T-helper 1 cell treated with Interleukin-12 subunit alpha and Interleukin-12 subunit beta and Interleukin-4 antibody, amounts not matched to agents 30 ng/mL and 1 ng/mL, for 36 hours (primary cell): ENCODE data around the gene GPER1. TPM values are rescaled to one million over a fixed set of nuclear protein-coding genes. Genes with fewer than 3 reads are reported as not detected.
"Not testable (repeated sequence)": the region's sequence is repeated elsewhere in the genome, so short reads cannot be mapped to it uniquely, and the experiment has no call there.

Experiments used
- intact Hi-C: fragments of 100-400 bp; cut with micrococcal nuclease; formaldehyde crosslinking; loops from one replicate; pipeline ENCODE4 v1.15.1; 2024
- total RNA-seq: library from RNA; stranded (reverse); gene quantifications from 2 replicates; pipeline ENCODE4 v1.2.3, GENCODE V29; 2022

Gene GPER1
- total RNA-seq, 1 donor from 2014 or later: not detected

- intact Hi-C loops: not testable (repeated sequence)
Measured at GRCh38 chr7:1115171-1116045, 27.5 kb downstream of the GPER1 start.

DNA sequence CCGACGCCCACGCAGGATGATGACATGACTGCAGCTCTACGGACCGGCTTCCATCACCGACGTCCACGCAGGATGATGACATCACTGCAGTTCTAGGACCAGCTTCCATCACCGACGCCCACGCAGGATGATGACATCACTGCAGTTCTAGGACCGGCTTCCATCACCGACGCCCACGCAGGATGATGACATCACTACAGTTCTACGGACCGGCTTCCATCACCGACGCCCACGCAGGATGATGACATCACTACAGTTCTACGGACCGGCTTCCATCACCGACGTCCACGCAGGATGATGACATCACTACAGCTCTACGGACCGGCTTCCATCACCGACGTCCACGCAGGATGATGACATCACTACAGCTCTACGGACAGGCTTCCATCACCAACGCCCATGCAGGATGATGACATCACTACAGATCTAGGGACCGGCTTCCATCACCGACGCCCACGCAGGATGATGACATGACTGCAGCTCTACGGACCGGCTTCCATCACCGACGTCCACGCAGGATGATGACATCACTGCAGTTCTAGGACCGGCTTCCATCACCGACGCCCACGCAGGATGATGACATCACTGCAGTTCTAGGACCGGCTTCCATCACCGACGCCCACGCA lies 28.6 kb downstream of the GPER1 start:
- intact Hi-C loops: not testable (repeated sequence)

DNA sequence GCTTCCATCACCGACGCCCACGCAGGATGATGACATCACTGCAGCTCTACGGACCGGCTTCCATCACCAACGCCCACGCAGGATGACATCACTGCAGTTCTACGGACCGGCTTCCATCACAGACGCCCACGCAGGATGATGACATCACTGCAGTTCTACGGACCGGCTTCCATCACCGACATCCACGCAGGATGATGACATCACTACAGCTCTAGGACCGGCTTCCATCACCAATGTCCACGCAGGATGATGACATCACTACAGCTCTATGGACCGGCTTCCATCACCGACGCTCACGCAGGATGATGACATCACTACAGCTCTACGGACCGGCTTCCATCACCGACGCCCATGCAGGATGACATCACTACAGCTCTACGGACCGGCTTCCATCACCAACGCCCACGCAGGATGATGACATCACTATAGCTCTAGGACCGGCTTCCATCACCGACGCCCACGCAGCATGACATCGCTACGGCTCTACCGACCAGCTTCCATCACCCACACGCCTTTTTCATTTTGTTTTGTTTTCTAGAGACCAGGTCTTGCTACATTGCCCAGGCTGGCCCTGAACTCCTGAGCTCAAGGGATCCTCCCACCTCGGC lies 29.5 kb downstream of the GPER1 start:
- intact Hi-C loops: no loop called here

- intact Hi-C loops: no loop called here
Measured at GRCh38 chr7:1119201-1119600, 31.3 kb downstream of the GPER1 start.

DNA sequence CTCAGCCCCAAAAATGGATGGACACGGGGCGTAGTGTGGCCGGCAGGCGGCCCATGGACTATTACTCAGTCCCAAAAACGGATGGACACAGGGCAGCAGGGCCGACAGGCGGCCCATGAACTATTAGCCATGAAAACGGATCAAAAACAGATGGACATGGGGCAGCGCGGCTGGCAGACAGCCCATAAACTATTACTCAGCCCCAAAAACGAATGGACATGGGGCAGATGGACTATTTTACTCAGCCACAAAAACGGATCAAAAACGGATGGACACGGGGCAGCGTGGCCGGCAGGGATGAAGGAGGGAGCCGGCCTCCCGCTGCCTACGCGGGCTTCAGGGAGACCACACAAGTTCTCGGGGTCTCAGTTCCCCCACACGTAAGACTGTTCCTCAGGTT lies 32.9 kb downstream of the GPER1 start:
- intact Hi-C loops: no loop called here

GRCh38 chr7:1121476-1121875 lies 33.6 kb downstream of the GPER1 start:
- intact Hi-C loops: no loop called here

DNA sequence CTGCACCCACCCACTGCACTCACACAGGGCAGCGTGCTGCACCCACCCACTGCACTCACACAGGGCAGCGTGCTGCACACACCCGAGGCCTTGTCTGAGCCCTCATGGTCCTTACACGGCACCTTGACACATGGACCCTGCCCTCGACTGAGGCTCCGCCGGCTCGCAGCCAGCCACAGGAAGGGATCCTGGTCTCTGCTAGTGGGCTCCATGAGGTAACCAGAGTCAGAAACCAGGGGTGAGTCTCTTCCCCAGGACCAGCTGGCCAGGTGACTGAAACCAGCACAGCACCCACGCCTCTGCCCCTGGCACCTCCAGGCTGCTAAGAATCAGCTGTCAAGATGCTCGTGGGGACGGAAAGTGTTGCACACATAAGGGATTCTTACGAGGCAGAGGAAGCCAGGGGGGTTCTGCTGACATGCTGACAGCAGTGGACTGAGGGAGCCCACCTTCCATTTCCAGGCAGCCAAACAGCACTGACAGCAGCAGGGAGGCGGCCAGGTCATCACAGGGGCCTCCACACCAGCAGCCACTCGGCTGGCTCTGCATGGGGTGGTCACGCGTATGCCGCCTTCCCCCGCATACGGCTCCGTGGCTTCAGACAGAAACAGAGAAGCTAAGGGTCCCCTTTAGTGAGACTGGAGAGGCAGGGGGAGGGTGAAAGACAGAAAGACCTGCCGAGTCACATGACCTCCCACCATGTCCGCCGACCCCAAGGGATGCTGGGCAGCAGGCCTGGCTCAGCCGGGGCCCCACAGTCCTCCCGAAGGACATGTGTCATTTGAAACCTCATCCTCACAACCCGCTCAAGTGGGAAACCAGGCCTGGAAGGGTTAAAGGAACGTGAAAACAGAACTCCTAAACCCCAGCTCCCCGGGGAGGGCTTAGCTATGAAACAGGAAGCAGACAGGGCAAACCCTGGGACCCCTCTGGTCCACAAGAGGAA lies 34.2 kb downstream of the GPER1 start:
- intact Hi-C loops: loop anchor here (1.0 kb wide), 1 partner anchor 15 kb away; no protein-coding TSS in a partner anchor

DNA sequence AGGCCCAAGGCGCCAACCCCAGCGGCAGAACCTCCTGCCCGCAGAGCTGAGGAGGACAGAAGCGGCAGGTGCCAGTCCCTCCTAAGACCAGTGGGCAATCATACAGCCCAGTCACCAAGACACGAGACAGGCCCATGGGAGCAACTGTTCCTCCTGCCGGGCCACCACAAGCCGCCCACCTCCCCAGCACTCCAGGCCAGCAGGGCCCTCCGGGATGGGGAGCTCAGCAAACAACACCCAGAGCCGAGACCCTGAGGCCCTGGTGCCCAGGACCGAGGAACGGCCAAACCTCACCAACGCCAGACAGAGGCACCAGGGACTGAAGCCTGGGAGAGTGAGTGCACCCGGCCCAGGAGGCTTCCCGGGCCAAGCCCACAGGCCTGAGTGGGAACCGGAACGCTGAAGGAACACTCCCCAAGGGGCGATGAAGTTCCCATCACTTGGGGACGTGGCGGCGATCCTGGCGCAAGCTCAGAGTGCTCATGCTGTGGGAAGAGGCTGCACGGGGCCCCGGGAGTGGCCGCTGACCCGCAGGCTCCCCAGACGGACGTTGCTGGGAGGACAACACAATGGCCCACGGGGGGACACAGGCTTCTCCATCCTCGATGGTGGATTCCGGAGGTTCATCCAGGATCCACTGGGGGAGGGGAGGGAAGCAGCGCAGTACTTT lies 35.1 kb downstream of the GPER1 start:
- intact Hi-C loops: loop anchor here (1.0 kb wide), 1 partner anchor 16 kb away; no protein-coding TSS in a partner anchor

- intact Hi-C loops: no loop called here
Measured at GRCh38 chr7:1123715-1124114, 35.8 kb downstream of the GPER1 start.

DNA sequence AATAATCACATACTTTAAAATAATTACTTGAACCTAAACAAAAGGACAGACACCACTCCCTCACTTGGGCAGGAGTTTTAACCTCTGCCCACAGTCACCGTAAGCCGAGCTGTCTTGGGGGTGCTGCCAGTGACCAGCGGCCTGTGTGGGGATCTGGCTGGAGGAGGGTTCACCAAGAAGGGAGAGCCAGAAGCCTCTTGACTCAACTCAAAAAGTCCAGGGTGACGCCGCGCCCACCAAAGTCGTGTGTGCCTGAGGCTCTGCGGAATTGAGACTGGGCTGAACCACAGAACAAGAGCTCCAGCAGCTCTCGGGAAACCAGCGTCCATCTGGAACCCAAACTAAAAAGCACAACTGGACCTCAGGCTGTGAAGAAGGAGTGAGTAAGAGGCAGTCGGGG lies 36.3 kb downstream of the GPER1 start:
- intact Hi-C loops: no loop called here

- intact Hi-C loops: no loop called here
Measured at GRCh38 chr7:1124816-1125602, 37.1 kb downstream of the GPER1 start.

DNA sequence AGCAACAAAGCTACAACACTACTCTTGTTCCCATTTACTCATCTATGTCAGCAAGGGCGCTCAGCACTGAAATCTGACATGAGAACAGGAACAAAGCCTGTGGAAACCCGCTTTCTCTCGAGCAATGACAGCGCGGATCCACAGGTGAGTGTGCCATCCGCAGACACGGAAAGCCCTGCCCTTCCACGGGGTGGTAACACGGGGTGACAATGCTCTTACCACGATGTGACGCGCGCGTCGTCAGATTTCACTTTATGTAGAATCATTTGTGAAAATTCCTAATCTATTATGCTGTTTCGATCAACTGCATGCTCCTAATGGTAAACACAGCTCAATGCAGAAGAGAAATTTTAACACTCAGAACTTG lies 37.7 kb downstream of the GPER1 start:
- intact Hi-C loops: no loop called here

DNA sequence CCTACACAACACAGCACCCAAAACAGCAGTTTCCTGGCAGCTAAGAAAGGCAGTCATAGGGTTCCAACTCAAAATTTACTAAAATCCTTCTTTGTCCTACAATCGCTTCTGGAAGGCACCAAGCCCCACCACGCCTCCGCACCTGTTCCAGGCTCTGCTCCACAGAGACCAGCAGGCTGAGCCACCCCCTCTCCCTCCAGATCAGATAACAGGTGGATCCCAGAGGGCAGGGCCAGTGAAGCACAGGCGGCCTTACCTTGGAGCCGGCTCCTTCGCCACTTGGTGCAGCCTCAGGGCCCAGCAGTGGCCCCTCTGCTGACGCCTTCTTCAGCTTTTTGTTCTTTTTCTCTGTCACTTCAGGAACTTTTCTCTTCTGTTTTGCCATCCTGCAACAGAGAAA lies 39.1 kb downstream of the GPER1 start:
- intact Hi-C loops: no loop called here

DNA sequence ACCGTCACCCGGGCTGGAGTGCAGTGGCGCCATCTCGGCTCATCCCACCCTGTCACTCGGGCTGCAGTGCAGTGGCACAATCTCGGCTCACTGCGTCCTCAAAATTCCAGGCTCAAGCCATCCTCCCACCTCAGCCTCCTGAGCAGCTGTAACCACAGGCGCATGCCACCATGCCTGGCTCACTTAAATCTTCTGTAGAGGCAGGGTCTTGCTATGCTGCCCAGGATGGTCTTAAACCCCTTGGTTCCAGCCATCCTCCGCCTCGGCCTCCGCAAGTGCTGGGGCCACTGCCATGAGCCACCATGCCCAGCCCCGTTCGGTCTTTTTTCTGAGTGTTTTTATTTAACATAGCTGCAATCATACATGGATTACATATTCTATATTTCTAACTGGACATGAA lies 41.5 kb downstream of the GPER1 start:
- intact Hi-C loops: no loop called here

GRCh38 chr7:1130021-1130990 lies 42.4 kb downstream of the GPER1 start:
- intact Hi-C loops: no loop called here

DNA sequence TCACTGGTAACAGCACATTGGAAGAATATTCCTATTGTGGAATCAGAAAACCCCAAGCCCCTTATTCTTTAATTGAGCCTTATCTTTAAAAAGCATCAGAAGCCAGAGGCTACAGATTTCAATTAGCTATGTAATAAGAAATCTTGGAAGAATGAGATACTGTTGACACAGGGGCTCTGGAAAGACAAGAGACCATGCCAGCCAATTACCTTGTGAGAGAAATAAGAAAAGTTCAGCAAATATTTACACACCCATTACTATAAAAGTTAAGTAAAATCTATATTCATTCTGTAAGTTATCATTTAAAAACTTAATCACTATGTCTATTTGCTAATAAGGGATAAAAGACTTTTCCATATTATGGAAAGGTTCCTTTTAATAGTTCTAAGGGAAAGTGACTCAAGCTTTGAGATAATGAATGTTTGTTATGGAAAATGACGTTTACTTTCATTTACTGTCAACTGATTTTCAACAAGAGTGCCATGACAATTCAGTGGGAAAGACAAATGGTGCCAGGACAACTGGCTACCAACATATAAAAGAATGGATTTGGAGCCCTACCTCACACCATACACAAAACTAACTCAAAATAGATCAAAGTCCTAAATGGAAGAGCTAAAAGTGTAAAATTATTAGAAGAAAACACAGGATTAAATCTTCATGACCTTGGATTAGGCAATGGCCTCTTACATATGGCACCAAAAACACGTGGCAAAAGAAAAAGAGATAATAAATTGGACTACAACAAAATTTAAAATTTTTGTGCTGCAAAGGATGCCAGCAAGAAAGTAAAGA lies 43.8 kb downstream of the GPER1 start:
- intact Hi-C loops: no loop called here

- intact Hi-C loops: loop anchor here (5.0 kb wide), 3 partner anchors 93 to 1637 kb away; partner anchors contain the start of gene GPR146
Measured at GRCh38 chr7:1134951-1135350, 47.0 kb downstream of the GPER1 start.
